GM10248 (cell line): ENCODE measurements around the gene DOK5.

Source experiments
- CTCF ChIA-PET: fragments of 300-600 bp; sonication (Branson Sonifier 250); formaldehyde crosslinking; extraction: SDS; loops from one replicate; lab custom pipeline; 2021; ENCODE audit warnings: antibody characterized with exemption; lab: Yijun Ruan, JAX
- POLR2A ChIA-PET: fragments of 350-650 bp; sonication (Branson Sonifier 250); formaldehyde crosslinking; extraction: SDS; loops from one replicate; lab custom pipeline; 2020; ENCODE audit warnings: antibody characterized with exemption; lab: Yijun Ruan, JAX
- DNase-seq: peaks from one replicate; pipeline ENCODE4 v3.0.0; 2012; ENCODE audit errors: extremely low spot score
- CTCF ChIP-seq: IDR thresholded peaks from 2 replicates; pipeline ENCODE4 v1.5.1; 2012; ENCODE audit warnings: mild to moderate bottlenecking, low read depth; ENCODE audit errors: extremely low read depth, missing control alignments, control extremely low read depth

DOK5 gene

GRCh38 chr20:54618412-54618811 is 143.0 kb downstream of the DOK5 start:
- CTCF ChIA-PET, result no interaction called here
- POLR2A ChIA-PET, result no interaction called here
- no peak for DNase-seq
- TF ChIP-seq CTCF, result no peak

- ChIA-PET POLR2A (no interaction called here), CTCF (no interaction called here)
- TF ChIP-seq CTCF, result no peak
- no peak for DNase-seq
Measured at GRCh38 chr20:54619181-54619580, 143.8 kb downstream of the DOK5 start.

DNA sequence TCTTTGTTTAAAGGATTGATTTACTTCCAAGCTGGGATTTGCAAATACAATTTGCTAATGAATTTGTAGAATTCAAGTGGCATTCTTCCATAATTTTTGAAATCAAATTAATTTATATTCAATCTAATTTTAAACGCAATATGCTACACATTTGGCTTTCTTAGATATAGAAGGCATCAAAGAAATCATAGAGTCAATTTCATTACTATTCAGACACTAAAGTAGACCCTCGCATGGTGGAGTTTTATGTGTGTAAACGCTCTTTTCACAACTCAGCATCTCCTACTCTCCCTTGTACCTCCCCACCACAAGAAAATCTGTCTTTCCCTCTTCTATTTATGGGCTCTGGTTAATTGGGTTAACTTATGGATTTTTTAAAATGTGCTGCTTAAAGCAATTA is 144.3 kb downstream of the DOK5 start:
- ChIA-PET POLR2A (no interaction called here), CTCF (no interaction called here)
- DNase-seq, result no peak
- TF ChIP-seq CTCF, result no peak

DNA sequence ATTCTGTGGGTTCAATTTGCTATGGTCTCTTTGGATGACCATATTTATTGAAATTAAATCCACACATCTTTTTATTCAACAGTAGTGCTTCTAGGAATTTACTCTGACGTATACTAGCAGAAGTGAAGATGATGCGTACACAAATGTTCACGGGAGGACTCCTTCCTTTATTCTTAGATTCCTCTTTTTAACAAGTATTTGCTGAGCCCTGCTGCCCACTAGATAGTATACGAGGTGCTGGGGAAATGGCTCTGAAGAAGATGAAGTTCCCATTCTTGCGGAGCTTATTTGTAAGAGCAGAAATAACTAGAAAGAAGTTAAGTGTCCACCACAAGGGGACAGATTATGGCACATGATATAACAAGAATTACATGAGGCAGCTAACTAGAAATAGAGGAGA is 145.2 kb downstream of the DOK5 start:
- CTCF ChIA-PET, result interaction anchor here (0.9 kb wide), 1 partner anchor 27 kb away, joined by 4 read pairs; no protein-coding TSS in a partner anchor
- TF ChIP-seq CTCF, result no peak
- no peak for DNase-seq
- POLR2A ChIA-PET, result no interaction called here

DNA sequence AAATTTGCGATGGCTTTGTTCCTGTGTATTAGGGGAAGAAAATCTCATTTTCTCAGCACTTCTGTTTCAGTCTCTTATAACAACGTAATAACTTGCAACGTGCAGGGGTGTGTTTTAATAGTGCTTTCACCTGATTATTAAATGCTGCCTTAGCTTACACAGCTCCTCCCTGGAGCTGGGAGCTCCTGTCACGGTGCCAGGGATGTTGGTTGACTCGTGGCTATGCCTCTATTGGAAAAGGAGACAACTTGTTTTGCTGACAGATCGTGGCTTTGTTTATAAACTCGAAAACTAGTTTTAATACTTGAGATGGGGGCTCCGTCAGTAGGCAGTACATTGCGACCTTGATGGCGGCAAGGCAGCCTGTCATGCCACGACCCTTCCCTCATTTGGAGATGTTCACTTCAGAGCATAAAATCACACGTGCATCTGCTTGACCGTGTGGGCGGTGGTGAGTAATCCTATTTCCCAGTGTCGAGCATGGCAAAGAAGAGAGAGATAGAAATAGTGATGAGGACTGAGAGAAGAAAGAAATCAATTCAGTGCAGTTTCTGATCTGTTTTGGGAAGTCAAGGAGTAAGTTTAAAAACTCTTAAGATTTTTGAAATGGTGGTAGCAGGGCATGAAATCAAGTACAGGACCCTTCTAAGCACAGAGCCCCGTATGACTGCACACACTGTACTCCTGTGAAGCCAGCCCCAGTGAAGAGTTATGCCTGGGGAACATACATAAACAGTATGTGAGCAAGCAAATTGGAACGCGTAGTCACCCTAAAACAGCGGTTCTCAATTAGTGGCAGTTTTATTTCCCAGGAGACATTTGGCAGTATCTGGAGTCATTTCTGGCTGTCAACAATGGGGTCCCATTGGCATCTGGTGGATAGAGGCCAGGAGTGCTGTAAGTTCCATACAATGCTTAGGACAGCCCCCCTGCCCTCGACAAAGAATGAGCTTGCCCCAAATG is 147.2 kb downstream of the DOK5 start:
- no peak for DNase-seq
- TF ChIP-seq CTCF, result no peak
- ChIA-PET POLR2A (no interaction called here), CTCF (interaction anchor here (1.3 kb wide), 1 partner anchor 17 kb away, joined by 3 read pairs; no protein-coding TSS in a partner anchor)

DNA sequence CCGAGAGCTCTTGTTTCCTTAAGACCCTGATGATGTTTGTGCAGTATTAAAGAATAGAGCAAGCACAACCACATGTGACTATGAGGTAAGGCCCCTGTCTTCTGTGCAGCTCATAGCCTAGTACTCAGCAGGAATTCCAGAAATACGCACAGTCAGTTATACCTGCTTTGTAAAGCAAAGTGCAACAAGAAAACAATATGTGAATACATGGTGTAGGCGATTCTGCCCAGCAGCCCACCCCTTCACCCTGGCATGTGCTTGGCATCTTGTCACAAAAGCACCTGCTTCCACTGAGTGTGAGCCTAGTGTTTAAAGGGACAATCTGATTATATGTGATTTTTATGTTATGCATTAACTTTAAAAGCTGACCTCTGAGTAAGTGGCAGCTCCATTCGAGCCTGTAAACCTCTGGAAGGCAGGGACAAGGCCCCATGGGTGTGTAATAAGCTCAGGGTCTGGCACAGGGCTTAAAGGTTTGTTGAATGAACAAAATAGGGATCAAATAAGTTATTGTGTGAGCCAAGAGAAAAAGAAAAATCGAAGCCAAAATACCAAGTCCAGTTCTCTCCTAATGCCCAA is 148.7 kb downstream of the DOK5 start:
- TF ChIP-seq CTCF, result no peak
- ChIA-PET CTCF (no interaction called here), POLR2A (no interaction called here)
- no peak for DNase-seq
